ENCODE measurements around the gene ETV7.
"Not testable (repeated sequence)": the region's sequence is repeated elsewhere in the genome, so short reads cannot be mapped to it uniquely, and the experiment has no call there.

ETV7 gene

DNA sequence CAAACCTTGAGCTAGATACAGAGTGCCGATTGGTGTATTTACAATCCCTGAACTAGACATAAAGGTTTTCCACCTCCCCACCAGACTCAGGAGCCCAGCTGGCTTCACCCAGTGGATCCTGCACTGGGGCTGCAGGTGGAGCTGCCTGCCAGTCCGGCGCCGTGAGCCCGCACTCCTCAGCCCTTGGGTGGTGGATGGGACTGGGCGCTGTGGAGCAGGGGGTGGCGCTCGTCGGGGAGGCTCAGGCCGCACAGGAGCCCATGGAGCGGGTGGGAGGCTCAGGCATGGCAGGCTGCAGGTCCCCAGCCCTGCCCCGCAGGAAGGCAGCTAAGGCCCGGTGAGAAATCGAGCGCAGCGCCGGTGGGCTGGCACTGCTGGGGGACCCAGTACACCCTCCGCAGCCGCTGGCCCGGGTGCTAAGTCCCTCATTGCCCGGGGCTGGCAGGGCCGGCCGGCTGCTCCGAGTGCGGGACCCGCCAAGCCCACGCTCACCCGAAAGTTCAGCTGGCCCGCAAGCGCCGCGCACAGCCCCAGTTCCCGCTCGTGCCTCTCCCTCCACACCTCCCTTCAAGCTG lies 23.3 kb downstream of the ETV7 start:
- DNase-seq (ENCODE audit: low read depth): not testable (repeated sequence)

DNA sequence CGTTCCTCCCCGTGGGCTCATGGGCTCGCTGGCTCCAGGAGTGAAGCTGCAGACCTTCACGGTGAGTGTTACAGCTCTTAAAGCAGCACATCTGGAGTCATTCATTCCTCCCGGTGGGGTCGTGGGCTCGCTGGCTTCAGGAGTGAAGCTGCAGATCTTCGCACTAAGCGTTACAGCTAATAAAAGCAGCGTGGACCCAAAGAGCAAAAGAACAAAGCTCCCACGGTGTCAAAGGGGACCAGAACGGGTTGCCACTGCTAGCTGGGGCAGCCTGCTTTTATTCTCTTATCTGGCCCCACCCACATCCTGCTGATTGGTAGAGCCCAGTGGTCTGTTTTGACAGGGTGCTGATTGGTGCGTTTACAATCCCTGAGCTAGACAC lies 24.1 kb downstream of the ETV7 start:
- not testable (repeated sequence) for DNase-seq (ENCODE audit: low read depth)

DNA sequence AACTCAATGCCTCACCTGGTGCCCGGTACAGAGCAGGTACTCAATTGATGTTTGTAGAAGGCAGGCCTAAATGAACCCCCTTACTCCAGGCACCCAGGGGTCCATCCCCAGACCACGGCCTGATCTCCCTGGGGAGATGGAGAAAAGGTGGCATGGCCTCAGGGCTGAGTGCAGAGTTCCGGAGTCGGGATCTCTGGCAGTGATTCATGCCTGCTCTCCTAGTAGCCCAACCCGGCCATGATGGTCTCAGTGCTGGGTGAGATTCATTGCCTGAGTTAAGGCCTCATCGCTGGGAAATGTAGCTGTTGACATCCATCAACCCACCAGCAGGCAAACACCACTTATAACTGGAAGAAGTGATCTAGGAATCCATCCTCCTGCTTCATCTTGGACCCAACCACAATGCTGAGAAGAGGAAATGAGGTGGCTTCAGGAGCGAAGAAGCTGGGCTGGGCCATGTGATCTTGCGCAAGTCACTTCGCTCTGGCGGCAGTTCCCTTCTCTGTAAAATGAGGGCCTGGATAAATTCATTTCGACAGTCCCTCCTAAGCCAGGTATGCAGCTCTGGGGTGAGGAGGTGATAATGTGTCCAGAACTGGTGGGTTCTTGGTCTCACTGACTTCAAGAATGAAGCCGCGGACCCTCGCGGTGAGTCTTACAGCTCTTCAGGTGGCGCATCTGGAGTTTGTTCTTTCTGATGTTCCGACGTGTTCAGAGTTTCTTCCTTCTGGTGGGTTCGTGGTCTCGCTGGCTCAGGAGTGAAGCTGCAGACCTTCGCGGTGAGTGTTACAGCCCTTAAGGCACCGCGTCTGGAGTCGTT lies 24.7 kb downstream of the ETV7 start:
- DNase-seq (ENCODE audit: low read depth): no peak

DNA sequence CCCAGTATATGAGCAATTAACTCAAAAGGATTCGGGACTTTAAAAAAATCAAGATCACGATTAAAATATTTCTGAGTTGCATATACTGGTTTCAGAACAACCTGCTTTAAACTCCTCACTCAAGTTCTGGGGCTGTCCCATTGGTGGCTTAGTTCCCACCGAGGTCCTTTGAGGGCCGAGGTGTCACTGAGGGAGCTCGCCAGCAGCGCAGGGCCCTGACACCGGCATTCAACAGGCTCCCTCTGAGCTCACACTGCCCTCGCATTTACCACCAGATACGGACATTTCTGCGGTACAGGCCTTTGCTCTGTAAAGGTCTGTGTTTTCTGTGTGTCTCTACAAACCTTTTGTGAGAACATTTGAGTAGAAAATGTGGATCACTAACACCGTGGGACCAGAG lies 26.4 kb downstream of the ETV7 start:
- no peak for DNase-seq (ENCODE audit: low read depth)

DNA sequence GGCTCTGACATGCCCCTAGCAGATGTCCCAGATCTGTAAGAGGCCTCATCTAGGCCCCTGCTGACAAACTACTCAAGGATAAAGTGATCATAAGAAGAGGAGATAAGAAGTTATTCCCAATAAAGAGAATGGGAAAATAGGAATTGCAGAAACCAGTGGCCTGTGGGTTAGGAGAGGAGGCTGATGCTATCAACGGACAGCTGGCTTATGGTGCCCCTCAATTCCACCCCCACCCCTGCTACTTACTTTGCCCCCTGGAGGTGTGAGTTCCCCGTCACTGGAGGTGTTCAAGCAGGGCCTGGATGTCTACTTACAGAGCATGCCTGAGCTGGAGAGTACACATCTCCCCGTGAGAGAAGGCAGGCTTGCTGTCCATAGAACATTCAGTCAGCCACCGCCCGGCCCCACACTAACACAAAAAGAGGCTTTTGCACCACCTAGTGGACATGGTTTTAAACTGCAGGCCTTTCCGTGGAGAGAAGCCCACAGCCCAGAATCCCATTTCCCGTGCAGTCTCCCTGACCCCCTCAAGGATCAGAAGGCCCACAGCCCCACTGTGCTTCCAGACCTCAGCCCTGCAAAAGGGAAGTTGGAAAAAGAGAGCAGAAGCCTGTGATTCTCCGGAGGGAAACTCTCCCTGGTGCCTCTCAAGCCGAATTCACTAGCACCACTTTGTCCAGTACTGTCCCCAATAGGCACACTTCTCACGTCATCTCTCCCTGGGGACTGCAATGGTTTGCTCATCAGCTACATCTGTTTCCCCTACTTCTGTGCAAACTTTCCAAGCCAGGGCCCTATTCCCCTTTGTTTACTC lies 27.0 kb downstream of the ETV7 start:
- DNase-seq (ENCODE audit: low read depth): no peak

DNA sequence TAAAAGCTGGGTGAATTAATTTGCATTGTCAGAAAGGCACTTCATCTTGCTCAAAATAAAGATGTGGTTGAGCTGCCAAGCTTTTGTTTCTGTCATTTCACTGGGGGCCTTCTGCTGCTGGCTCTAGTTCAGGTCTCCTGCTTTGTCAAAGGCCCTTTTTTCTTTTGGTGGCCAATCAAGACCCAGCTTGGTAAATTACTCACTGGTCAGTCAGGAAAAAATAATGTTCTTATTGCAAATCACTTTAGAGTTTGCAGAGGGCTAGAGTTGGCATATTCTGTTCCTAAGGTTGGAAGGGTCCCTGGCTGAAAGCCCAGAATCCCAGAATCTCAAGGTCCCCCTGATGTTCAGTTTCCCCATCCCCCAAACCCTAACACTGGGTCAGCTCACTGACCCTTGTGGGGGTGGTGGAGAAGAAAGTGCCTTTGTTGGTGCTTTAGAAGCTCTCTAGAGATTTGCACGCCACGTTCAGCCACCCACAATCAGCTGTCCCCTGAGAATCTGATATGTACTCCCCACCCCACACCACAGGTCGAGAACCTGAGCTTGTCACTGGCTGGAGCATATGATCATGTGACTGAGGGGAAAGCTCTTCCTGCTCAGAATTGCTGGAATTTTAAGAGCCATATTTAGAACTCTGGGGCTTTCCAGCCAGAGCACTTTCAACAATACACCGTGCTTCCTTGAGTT lies 29.1 kb downstream of the ETV7 start:
- no peak for DNase-seq (ENCODE audit: low read depth)

DNA sequence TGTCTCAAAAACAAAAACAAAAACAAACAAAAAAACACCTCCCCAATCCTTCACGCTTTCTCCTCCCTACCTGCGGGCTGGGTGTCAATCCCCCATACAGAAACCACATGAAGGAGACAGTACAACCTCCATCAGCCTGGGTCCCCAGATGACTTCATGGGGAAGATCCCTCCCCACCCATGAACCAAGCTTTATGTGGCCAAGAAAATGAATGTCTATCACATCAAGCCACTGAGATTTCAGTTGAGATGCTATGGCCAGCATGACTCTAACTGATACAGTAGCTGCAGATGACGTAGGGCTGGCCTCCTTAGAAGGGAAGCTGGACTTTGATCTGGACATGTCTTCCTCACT lies 29.6 kb downstream of the ETV7 start:
- DNase-seq (ENCODE audit: low read depth): no peak

DNA sequence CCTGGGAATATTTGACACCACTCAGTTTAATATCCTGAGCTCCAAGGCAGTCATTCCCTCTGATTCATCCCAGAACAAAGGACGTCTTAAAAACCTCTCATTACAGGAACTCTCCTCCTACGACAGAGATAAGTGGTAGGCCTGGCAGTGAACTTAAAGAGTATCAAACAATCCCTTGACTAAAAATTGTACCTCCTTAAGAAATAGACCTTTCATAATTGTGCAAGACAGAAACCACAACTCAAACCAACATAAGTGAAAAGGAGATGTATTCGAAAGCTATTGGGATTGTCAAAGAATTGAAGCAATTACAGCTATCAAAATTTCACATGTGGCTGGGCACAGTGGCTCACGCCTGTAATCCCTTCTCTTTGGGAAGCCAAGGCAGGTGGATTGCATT lies 31.6 kb downstream of the ETV7 start:
- no peak for DNase-seq (ENCODE audit: low read depth)

DNA sequence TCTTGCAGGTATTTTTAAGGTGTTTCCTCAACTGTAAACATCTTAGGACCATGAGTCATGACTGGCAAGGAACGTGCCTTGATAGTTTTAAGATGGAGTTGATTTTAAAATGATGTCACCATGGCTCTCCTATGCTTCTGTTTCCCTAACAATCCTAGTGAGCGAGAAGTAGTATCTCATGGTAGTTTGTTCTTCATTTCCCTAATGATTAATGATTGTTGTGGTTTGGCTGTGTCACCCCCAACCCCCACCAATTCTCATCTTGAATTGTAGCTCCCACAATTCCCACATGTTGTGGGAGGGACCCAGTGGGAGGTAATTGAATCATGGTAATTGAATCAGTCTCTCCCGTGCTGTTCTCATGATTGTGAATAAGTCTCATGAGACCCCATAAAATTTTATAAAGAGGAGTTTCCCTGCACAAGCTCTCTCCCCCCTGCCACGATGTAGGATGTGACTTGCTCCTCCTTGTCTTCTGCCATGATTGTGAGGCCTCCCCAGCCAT lies 34.0 kb downstream of the ETV7 start:
- no peak for DNase-seq (ENCODE audit: low read depth)

DNA sequence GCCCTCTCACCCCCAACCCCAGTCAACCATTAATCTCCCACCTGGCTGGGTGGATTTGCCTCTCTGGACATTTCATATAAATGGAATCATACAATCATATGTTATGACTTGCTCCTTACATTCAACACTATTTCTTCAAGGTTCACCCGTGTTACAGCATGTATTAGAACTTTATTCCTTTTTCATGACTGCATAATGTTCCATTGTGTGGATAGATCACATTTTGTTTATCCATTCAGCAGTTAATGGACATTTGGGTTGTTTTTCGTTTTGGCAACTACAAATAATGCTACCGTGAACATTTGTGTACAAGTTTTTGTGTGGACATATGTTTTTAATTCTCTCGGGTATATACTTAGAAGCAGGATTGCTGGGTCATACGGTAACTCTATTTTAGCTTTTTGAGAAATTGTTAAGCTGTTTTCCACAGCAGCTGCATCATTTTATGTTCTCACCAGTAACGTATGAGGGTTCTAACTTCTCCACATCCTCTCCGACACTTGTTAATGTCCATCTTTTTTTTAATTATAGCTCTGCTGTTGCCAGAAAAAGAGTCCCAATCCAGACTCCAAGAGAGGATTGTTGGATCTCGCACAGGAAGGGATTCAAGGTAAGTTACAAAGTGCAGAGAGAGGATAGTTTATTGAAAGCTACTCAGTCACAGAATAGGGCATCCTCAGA lies 34.9 kb downstream of the ETV7 start:
- no peak for DNase-seq (ENCODE audit: low read depth)

DNA sequence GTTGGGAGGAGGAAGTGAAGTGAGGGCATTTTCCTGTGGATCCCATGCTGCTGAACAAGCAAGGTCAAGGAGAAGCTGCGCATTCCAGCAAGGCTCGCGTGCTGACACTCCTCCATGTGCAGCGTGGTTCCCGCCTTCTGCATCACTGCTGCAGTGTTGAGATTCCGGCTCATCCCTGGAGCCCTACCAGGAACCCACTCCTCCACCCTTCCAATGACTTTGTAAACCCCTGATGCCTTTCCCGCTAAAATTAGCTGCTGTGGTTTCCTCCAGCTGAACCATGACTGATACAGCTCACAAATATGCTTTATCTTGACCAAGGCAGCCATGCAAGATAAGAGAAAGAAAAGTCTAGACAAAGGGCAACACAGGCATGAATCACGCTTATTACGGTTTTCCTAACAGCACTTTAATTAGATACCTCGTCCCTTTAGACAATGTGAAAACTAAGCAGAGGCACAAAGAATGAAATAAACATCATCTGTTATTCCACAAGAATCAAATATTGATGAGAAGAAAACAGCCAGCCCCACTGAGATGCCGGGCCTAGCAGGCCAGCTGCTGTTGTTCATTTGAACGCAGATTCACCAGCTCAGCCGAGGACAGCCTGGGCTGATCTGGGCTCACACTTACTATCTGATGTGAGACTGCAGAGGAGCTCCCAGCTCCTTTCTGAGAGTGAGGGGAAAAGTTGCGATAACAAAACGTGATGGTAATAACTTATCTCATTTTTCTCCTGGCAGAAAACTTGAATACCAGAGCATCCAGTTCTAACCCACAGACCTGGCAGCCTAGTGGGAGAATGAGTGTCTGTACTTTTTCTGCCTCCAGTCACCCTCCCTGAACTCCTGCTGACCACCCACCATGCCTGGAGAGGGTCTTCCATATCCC lies 36.5 kb downstream of the ETV7 start:
- peak; percentile 92 for DNase-seq (ENCODE audit: low read depth)

DNA sequence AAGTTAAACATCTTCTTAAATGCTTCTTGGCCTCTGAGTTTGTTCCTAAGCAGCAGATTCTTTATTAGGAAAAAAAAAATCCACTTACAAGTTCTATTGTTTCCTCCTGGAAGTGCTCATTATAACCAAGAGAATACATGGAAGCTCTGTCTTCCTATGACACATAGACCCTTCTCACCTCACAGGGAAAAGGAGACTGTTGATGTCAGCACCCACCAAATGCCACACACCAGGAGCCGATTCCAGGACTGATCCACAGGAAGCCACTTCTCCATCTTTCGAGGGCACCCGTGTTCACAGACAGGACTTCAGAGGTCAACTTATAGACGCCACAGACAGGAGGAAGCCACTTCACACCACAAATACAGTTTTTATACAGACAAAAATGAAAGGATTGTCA lies 37.4 kb downstream of the ETV7 start:
- DNase-seq (ENCODE audit: low read depth): no peak

DNA sequence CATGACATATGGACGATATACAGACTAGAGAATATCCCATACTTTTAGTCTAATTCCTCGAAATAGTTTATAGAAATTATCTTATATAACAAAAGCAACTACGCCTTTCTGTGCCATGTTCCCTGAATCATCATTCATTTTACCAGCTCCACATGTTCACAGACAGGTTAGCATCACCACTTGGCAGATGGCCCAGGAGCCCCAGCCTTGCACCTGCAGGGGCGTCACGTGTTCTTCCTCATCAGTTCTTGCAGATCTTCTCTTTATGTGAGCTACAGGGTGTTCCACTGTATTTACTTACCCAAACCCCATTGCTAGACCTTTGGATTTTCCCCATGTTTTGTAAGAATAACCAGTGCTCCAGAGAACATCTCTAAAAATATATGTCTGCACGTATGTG lies 38.2 kb downstream of the ETV7 start:
- DNase-seq (ENCODE audit: low read depth): no peak

DNA sequence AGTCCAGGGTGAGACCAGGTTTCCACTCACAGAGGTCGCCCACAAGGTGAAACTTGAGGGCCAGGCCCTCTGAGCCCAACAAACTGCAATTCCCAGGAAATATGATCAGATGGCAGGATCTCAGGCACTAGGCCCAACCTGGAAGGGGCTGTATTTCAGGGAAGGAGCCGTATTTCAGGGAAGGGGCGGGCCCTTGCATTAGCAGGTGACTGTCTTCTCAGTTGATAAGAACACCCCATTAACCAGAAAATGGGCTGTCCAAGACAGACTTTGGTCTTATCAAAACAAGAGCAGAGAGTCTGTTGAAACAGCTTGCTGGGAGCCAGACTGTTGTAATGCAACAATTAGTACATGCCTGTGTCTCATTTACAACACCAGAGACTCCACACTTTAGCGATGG lies 39.8 kb downstream of the ETV7 start:
- no peak for DNase-seq (ENCODE audit: low read depth)

DNA sequence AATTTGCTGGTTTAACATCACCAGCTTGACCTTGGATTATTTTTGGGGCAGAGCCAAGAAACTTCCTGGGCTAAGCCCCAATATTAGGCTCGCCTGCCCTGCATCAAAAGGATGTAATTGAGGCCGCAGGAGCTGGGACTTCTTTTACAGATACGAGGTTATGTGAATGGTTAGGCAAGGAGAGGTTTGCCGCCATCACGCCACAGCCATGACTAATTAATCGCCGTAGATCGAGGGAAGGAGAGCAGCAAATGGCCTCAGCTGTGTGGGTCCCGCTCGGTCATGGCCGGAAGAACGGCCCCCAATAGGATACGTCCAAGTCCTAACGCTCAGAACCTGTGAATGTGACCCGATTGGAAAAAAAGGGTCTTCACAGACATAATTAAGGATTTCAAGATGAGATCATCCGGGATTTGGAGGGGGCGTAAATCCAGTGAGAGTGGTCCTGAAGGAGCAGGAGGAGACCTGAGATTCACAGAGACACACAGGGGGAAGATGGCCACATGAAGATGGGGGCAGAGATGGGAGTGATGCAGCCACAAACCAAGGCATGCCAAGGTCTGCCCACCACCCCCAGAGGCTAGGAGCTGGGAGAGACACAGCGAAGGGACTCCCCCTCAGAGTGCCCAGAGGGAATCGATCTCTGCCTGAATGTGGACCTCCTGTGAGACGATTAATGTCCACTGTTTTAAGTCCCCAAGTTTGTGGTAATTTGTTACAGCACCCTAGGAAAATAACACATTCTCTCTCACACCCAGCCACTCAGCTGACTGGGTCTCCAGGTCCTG lies 40.8 kb downstream of the ETV7 start:
- no peak for DNase-seq (ENCODE audit: low read depth)

DNA sequence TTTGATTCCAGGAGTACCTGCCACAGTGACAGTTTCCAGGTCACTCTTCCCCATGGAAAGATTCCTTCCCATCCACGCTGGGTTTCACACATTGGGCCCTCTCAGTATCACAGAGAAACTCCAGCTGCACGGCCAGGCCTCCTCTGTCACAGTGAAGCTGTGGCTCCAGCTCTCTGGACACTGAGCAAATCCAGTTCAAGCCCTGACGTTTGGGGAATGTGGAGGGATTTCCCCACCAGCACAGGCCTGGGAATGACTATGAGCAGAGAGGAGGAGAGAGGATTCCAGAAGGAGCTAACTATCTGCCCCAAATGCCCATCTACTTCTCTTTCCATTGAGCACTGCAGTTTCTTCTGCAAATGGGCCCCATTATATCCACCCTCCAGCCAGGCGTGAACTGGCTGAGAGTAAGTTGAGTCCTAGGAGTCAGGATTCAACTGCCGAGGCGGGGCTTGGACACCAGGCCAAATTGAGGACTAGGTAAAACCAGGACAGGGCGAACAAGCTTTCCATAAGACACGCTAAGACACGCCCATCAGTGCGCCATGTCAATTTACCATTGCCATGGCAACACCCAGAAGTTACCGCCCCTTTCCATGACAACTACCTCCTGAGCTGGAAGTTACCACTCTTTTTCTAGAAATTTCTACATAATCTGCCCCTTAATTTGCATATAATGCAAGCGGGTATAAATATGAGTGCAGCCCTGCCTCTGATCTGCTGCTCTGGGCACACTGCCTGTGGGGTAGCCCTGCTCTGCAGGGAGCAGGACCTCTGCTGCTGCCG lies 41.6 kb downstream of the ETV7 start:
- DNase-seq (ENCODE audit: low read depth): no peak

DNA sequence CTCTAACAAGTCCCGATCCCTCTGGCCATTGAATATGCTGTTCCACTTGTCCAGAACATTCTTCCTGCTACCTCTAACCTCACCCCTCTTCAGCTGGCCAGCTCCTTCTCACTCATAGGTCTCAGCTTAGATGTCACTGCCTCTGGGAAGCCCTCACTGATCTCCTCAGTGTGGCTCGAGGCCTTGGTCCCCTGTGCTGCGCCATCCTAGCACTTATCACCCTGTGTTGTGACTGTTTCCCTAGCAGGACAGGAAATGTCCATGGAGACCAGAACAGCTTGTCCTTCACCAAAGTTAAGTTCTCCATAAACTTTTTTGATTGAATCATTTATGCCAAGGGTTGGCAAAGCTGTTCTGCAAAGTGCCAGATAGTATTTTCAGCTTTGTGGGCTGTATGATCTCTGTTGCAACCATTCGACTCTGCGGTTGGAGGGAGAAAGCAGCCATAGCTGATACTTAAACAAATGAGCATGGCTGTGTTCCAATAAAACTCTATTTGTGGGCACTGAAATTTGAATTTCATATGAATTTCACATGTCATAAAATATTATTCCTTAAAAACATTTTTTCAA lies 44.3 kb downstream of the ETV7 start:
- no peak for DNase-seq (ENCODE audit: low read depth)

DNA sequence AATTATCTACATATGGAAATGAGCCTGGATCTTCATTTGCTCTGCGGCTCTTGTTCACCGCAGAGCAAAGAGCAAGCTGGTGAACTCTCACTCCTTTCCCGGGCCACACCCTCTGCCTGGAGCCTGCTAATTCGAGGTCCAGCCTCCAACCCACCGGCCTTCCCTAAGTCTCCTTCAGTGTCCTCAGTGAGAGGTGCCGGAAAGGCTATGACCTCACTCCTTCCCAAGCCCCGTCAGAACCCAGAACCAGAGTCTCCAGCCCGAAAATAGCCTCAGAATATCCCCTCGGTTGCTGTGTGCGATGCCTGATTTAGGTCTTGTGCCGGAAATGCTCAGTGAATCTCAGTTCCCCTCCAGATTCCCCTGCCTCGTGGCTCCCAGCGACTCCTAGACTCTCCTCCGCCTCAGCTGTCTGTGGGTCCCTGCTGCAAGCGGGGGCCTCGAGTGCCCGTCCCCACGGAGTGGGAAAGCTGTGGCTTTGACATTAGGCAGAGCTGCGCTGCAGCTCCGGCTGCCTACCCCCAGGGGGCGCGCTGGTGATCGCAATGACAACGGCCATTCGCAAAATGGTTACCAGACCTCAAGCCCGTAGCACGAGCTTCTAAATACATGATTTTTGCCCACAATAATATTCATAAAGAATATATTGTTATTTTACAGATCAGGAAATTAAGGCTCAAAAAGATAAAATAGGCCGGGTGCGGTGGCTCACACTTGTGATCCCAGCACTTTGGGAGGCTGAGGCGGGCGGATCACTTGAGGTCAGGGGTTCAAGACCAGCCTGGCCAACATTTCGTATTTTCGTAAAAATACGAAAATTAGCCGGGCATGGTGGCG lies 46.6 kb downstream of the ETV7 start:
- no peak for DNase-seq (ENCODE audit: low read depth)
